Neural cell (in vitro differentiated cells): ENCODE results near the gene CDC16. TPM values are rescaled to one million over a fixed set of nuclear protein-coding genes. Genes with fewer than 3 reads are reported as not detected.

ENCODE experiments used
- H2AFZ ChIP-seq: fragments of 200-600, 300-800 bp; sonication (generic), shearing (Covaris generic); 2 replicates; pipeline ENCODE4 v1.6.0; 2014; ENCODE audit warnings: low read depth, mild to moderate bottlenecking, antibody characterized with exemption, low read length, moderate library complexity
- H3F3A ChIP-seq: fragments of 200-600 bp; shearing (Covaris generic); 2 replicates; pipeline ENCODE4 v1.6.1; 2016; ENCODE audit warnings: mild to moderate bottlenecking, moderate library complexity, mixed read lengths, antibody characterized with exemption, low read length; ENCODE audit not compliant: insufficient read depth, poor library complexity, severe bottlenecking
- H3K27ac ChIP-seq: fragments of 200-600, 300-800 bp; sonication (generic), shearing (Covaris generic); 2 replicates; pipeline ENCODE4 v1.5.1; 2014; ENCODE audit warnings: mild to moderate bottlenecking, low read length, moderate library complexity
- H3K27me3 ChIP-seq: fragments of 300-800, 200-600 bp; sonication (generic), shearing (Covaris generic); 2 replicates; pipeline ENCODE4 v1.6.0; 2014; ENCODE audit warnings: mild to moderate bottlenecking, low read depth, low read length, moderate library complexity; ENCODE audit not compliant: insufficient read depth
- H3K36me3 ChIP-seq: fragments of 300-800, 200-600 bp; sonication (generic), shearing (Covaris generic); 2 replicates; pipeline ENCODE4 v1.5.1; 2014; ENCODE audit warnings: mild to moderate bottlenecking, antibody characterized with exemption, low read length, moderate library complexity; ENCODE audit not compliant: insufficient read depth
- H3K4me2 ChIP-seq: fragments of 300-800, 200-600 bp; sonication (generic), shearing (Covaris generic); 2 replicates; pipeline ENCODE4 v1.6.0; 2014; ENCODE audit warnings: mild to moderate bottlenecking, low read length
- H3K4me3 ChIP-seq: fragments of 300-800, 200-600 bp; sonication (generic), shearing (Covaris generic); 2 replicates; pipeline ENCODE4 v1.5.1; 2014; ENCODE audit warnings: mild to moderate bottlenecking, low read length, moderate library complexity
- H3K79me2 ChIP-seq: fragments of 200-600 bp; shearing (Covaris generic); replicated peaks from 2 replicates; pipeline ENCODE4 v1.6.0; 2014; ENCODE audit warnings: mild to moderate bottlenecking, low read length, moderate library complexity; ENCODE audit not compliant: insufficient read depth
- H3K9ac ChIP-seq: fragments of 300-800, 200-600 bp; sonication (generic), shearing (Covaris generic); 2 replicates; pipeline ENCODE4 v1.6.1; 2016; ENCODE audit warnings: mild to moderate bottlenecking, low read length, mixed read lengths
- H3K9me2 ChIP-seq: fragments of 200-600 bp; shearing (Covaris generic); 2 replicates; pipeline ENCODE4 v1.6.1; 2016; ENCODE audit warnings: mild to moderate bottlenecking, low read length, mixed read lengths; ENCODE audit not compliant: insufficient read depth
- H3K9me3 ChIP-seq: fragments of 200-600, 300-800 bp; sonication (generic), shearing (Covaris generic); 2 replicates; pipeline ENCODE4 v1.6.1; 2016; ENCODE audit warnings: mild to moderate bottlenecking, mixed run types, low read length, moderate library complexity, mixed read lengths
- H4K20me1 ChIP-seq: fragments of 200-600 bp; shearing (Covaris generic); 2 replicates; pipeline ENCODE4 v1.6.1; 2016; ENCODE audit warnings: mild to moderate bottlenecking, mixed run types; ENCODE audit not compliant: insufficient read depth
- CTCF ChIP-seq: fragments of 450-650 bp; IDR thresholded peaks from 2 replicates; pipeline ENCODE4 v1.5.1; 2014; ENCODE audit warnings: antibody characterized with exemption, mild to moderate bottlenecking, moderate library complexity; ENCODE audit not compliant: poor library complexity, severe bottlenecking
- EP300 ChIP-seq: fragments of 450-650 bp; conservative IDR thresholded peaks from 2 replicates; pipeline ENCODE4 v1.6.1; 2014; ENCODE audit warnings: antibody characterized with exemption, mild to moderate bottlenecking, moderate library complexity; ENCODE audit not compliant: poor library complexity, severe bottlenecking
- EZH2 ChIP-seq: fragments of 200-600, 300-800 bp; shearing (Covaris generic), sonication (generic); IDR thresholded peaks from 2 replicates; pipeline ENCODE4 v1.6.1; 2014; ENCODE audit warnings: antibody characterized with exemption, low read length, borderline replicate concordance, mild to moderate bottlenecking; ENCODE audit not compliant: insufficient read depth, poor library complexity, severe bottlenecking
- MXI1 ChIP-seq: fragments of 450-650 bp; conservative IDR thresholded peaks from 2 replicates; pipeline ENCODE4 v1.6.1; 2014; ENCODE audit warnings: antibody characterized with exemption, mild to moderate bottlenecking; ENCODE audit not compliant: poor library complexity, severe bottlenecking
- POLR2AphosphoS5 ChIP-seq: IDR thresholded peaks from 2 replicates; pipeline ENCODE4 v1.6.1; 2012
- RAD21 ChIP-seq: fragments of 450-650 bp; conservative IDR thresholded peaks from 2 replicates; pipeline ENCODE4 v1.6.1; 2014; ENCODE audit warnings: antibody characterized with exemption, mild to moderate bottlenecking, moderate library complexity
- REST ChIP-seq: IDR thresholded peaks from 2 replicates; pipeline ENCODE4 v1.6.1; 2012; ENCODE audit warnings: borderline replicate concordance
- SMC3 ChIP-seq: fragments of 450-650 bp; conservative IDR thresholded peaks from 2 replicates; pipeline ENCODE4 v1.6.1; 2014; ENCODE audit warnings: antibody characterized with exemption, mild to moderate bottlenecking, moderate library complexity; ENCODE audit not compliant: poor library complexity
- TAF1 ChIP-seq: IDR thresholded peaks from 2 replicates; pipeline ENCODE4 v1.6.1; 2012; ENCODE audit warnings: low read depth
- polyA plus RNA-seq: library from polyadenylated mRNA; depleted of rRNA; stranded (reverse); fragments of >200 nt; gene quantifications from 2 replicates; pipeline ENCODE4 v1.2.3, GENCODE V29; 2014

CDC16 gene
- polyA plus RNA-seq, 1 donor from 2014 or later, result 78.4 TPM

GRCh38 chr13:114212158-114212495 is 22.6 kb upstream of the CDC16 start:
- H3K79me2 ChIP-seq, result no peaks in the 10 kb centered on the region
- TF ChIP-seq EP300 (no peak), REST (no peak), RAD21 (no peak), SMC3 (no peak), EZH2 (no peak), TAF1 (no peak), CTCF (no peak), POLR2AphosphoS5 (no peak), MXI1 (no peak)
- H2AFZ ChIP-seq, result no peak overlapping the region
- H3K9me2 ChIP-seq, result no peaks in the 10 kb centered on the region
- H3K27ac ChIP-seq, result no peak overlapping the region
- no peak overlapping the region for H3K9ac ChIP-seq
- no peaks in the 10 kb centered on the region for H4K20me1 ChIP-seq
- no peak overlapping the region for H3K4me2 ChIP-seq
- no peaks in the 10 kb centered on the region for H3K36me3 ChIP-seq
- H3K4me3 ChIP-seq, result no peak overlapping the region
- H3K27me3 ChIP-seq, result no peaks in the 10 kb centered on the region
- no peaks in the 10 kb centered on the region for H3F3A ChIP-seq
- peaks cover under 1% of the 10 kb centered on the region for H3K9me3 ChIP-seq

GRCh38 chr13:114213980-114214379 is 20.7 kb upstream of the CDC16 start:
- Histone ChIP-seq H3K4me3 (no peak overlapping the region), H3K9ac (no peak overlapping the region), H3K27me3 (no peaks in the 10 kb centered on the region), H3K27ac (no peak overlapping the region), H3K9me3 (no peaks in the 10 kb centered on the region), H3F3A (no peaks in the 10 kb centered on the region), H3K79me2 (no peaks in the 10 kb centered on the region), H3K36me3 (no peaks in the 10 kb centered on the region), H3K4me2 (no peak overlapping the region), H2AFZ (no peak overlapping the region), H3K9me2 (no peaks in the 10 kb centered on the region), H4K20me1 (no peaks in the 10 kb centered on the region)
- TF ChIP-seq EP300 (no peak), REST (no peak), RAD21 (no peak), CTCF (no peak), POLR2AphosphoS5 (no peak), TAF1 (no peak), MXI1 (no peak), EZH2 (no peak), SMC3 (no peak)
